GM23248 (cell line): ENCODE results near the gene CATSPER1.

Experiments
- EZH2 ChIP-seq: fragments of 200-600 bp; sonication (generic); IDR thresholded peaks from 2 replicates; pipeline ENCODE4 v1.6.1; 2018; ENCODE audit warnings: antibody characterized with exemption, mild to moderate bottlenecking; ENCODE audit not compliant: insufficient read depth, poor library complexity, severe bottlenecking
- EZH2phosphoT487 ChIP-seq: fragments of 200-600 bp; sonication (generic); IDR thresholded peaks from 2 replicates; pipeline ENCODE4 v1.6.1; 2018; ENCODE audit warnings: antibody characterized with exemption, moderate library complexity, mild to moderate bottlenecking, low read depth; ENCODE audit not compliant: insufficient read depth

GRCh38 chr11:66036334-66036710, 10.0 kb upstream of the CATSPER1 start:
- TF ChIP-seq EZH2phosphoT487 (no peak), EZH2 (no peak)
